ENCODE results near the gene STMN1. TPM values are rescaled to one million over a fixed set of nuclear protein-coding genes. Genes with fewer than 3 reads are reported as not detected.
A peak's percentile ranks its signal among the peaks of the same experiment; 100 is the strongest.

STMN1 gene
- total RNA-seq, 1 donor from 2014 or later, result 2,298 TPM

- DNase-seq, result no peak
- H3K27ac Mint-ChIP-seq (ENCODE audit: unreplicated experiment), result no peak overlapping the region
- peaks cover 4% of the 10 kb centered on the region for H3K27me3 Mint-ChIP-seq (ENCODE audit: unreplicated experiment)
- no peak for TF ChIP-seq CTCF (IDR thresholded peaks at IDR 0.05; ENCODE audit: partially characterized antibody, unreplicated experiment)
- peaks cover 13% of the 10 kb centered on the region for H3K36me3 Mint-ChIP-seq (ENCODE audit: unreplicated experiment)
- H3K4me3 Mint-ChIP-seq (ENCODE audit: unreplicated experiment), result no peak overlapping the region
- H3K9me3 Mint-ChIP-seq (ENCODE audit: unreplicated experiment), result peaks cover 3% of the 10 kb centered on the region
- peaks cover 14% of the 10 kb centered on the region for H3K4me1 Mint-ChIP-seq (ENCODE audit: low read depth, unreplicated experiment)
Observed at GRCh38 chr1:25888426-25888987, 17.7 kb downstream of the STMN1 start.

- no peak for DNase-seq
- Mint-ChIP-seq H3K9me3 (ENCODE audit: unreplicated experiment) (peaks cover 3% of the 10 kb centered on the region), H3K4me1 (ENCODE audit: low read depth, unreplicated experiment) (peaks cover 8% of the 10 kb centered on the region), H3K27me3 (ENCODE audit: unreplicated experiment) (peaks cover 4% of the 10 kb centered on the region), H3K4me3 (ENCODE audit: unreplicated experiment) (no peak overlapping the region), H3K36me3 (ENCODE audit: unreplicated experiment) (peaks cover 14% of the 10 kb centered on the region), H3K27ac (ENCODE audit: unreplicated experiment) (no peak overlapping the region)
- no peak for TF ChIP-seq CTCF (IDR thresholded peaks at IDR 0.05; ENCODE audit: partially characterized antibody, unreplicated experiment)
Observed at GRCh38 chr1:25885602-25886001, 20.6 kb downstream of the STMN1 start.

GRCh38 chr1:25881266-25881665, 25.0 kb downstream of the STMN1 start:
- Mint-ChIP-seq H3K27me3 (ENCODE audit: unreplicated experiment) (peaks cover 7% of the 10 kb centered on the region), H3K4me3 (ENCODE audit: unreplicated experiment) (no peak overlapping the region), H3K36me3 (ENCODE audit: unreplicated experiment) (peaks cover 5% of the 10 kb centered on the region), H3K4me1 (ENCODE audit: low read depth, unreplicated experiment) (no peaks in the 10 kb centered on the region), H3K27ac (ENCODE audit: unreplicated experiment) (no peak overlapping the region), H3K9me3 (ENCODE audit: unreplicated experiment) (peaks cover 6% of the 10 kb centered on the region)
- TF ChIP-seq CTCF (IDR thresholded peaks at IDR 0.05; ENCODE audit: partially characterized antibody, unreplicated experiment), result no peak
- DNase-seq, result no peak

GRCh38 chr1:25880518-25880917, 25.7 kb downstream of the STMN1 start:
- H3K4me1 Mint-ChIP-seq (ENCODE audit: low read depth, unreplicated experiment), result no peaks in the 10 kb centered on the region
- DNase-seq, result no peak
- TF ChIP-seq CTCF (IDR thresholded peaks at IDR 0.05; ENCODE audit: partially characterized antibody, unreplicated experiment), result no peak
- peaks cover 5% of the 10 kb centered on the region for H3K36me3 Mint-ChIP-seq (ENCODE audit: unreplicated experiment)
- peak overlapping the region; percentile 6 for H3K4me3 Mint-ChIP-seq (ENCODE audit: unreplicated experiment)
- H3K27ac Mint-ChIP-seq (ENCODE audit: unreplicated experiment), result no peak overlapping the region
- peaks cover 6% of the 10 kb centered on the region for H3K9me3 Mint-ChIP-seq (ENCODE audit: unreplicated experiment)
- peaks cover 5% of the 10 kb centered on the region for H3K27me3 Mint-ChIP-seq (ENCODE audit: unreplicated experiment)

GRCh38 chr1:25879675-25880074, 26.5 kb downstream of the STMN1 start:
- no peak overlapping the region for H3K4me3 Mint-ChIP-seq (ENCODE audit: unreplicated experiment)
- H3K27ac Mint-ChIP-seq (ENCODE audit: unreplicated experiment), result no peak overlapping the region
- peaks cover 5% of the 10 kb centered on the region for H3K36me3 Mint-ChIP-seq (ENCODE audit: unreplicated experiment)
- H3K27me3 Mint-ChIP-seq (ENCODE audit: unreplicated experiment), result peaks cover 4% of the 10 kb centered on the region
- TF ChIP-seq CTCF (IDR thresholded peaks at IDR 0.05; ENCODE audit: partially characterized antibody, unreplicated experiment), result no peak
- H3K9me3 Mint-ChIP-seq (ENCODE audit: unreplicated experiment), result peaks cover 6% of the 10 kb centered on the region
- no peak for DNase-seq
- no peaks in the 10 kb centered on the region for H3K4me1 Mint-ChIP-seq (ENCODE audit: low read depth, unreplicated experiment)
